Measurements from ENCODE around the gene LRRK1.

Gene LRRK1

GRCh38 chr15:100941536-100941935, 22.4 kb downstream of the LRRK1 start:
- DNase-seq: no peak

GRCh38 chr15:100942656-100943425, 23.7 kb downstream of the LRRK1 start:
- no peak for DNase-seq

GRCh38 chr15:100944244-100944895, 25.2 kb downstream of the LRRK1 start:
- DNase-seq: no peak

GRCh38 chr15:100944986-100945385, 25.8 kb downstream of the LRRK1 start:
- no peak for DNase-seq

GRCh38 chr15:100947760-100948429, 28.7 kb downstream of the LRRK1 start:
- DNase-seq: no peak

- DNase-seq: no peak
These were observed 29.2 kb downstream of the LRRK1 start for GRCh38 chr15:100948430-100948762.

- no peak for DNase-seq
These were observed 30.5 kb downstream of the LRRK1 start for GRCh38 chr15:100949691-100950090.

- no peak for DNase-seq
These were observed 32.8 kb downstream of the LRRK1 start for GRCh38 chr15:100951965-100952364.

- no peak for DNase-seq
These were observed 33.4 kb downstream of the LRRK1 start for GRCh38 chr15:100952566-100952965.

- DNase-seq: no peak
These were observed 39.3 kb downstream of the LRRK1 start for GRCh38 chr15:100958326-100959065.

GRCh38 chr15:100959066-100960050, 40.2 kb downstream of the LRRK1 start:
- DNase-seq: no peak

GRCh38 chr15:100966997-100967396, 47.8 kb downstream of the LRRK1 start:
- DNase-seq: no peak

GRCh38 chr15:100968050-100968966, 49.2 kb downstream of the LRRK1 start:
- no peak for DNase-seq

GRCh38 chr15:100972975-100973350, 53.8 kb downstream of the LRRK1 start:
- DNase-seq: no peak

GRCh38 chr15:100973351-100974111, 54.4 kb downstream of the LRRK1 start:
- no peak for DNase-seq

- DNase-seq: no peak
These were observed 55.9 kb downstream of the LRRK1 start for GRCh38 chr15:100975043-100975442.

GRCh38 chr15:100980410-100981046, 61.4 kb downstream of the LRRK1 start:
- no peak for DNase-seq

GRCh38 chr15:100981086-100981485, 61.9 kb downstream of the LRRK1 start:
- no peak for DNase-seq

- no peak for DNase-seq
These were observed 64.1 kb downstream of the LRRK1 start for GRCh38 chr15:100983221-100983620.

GRCh38 chr15:100985401-100985800, 66.2 kb downstream of the LRRK1 start:
- no peak for DNase-seq
